ENCODE data around the gene LRRC4C.

DNA sequence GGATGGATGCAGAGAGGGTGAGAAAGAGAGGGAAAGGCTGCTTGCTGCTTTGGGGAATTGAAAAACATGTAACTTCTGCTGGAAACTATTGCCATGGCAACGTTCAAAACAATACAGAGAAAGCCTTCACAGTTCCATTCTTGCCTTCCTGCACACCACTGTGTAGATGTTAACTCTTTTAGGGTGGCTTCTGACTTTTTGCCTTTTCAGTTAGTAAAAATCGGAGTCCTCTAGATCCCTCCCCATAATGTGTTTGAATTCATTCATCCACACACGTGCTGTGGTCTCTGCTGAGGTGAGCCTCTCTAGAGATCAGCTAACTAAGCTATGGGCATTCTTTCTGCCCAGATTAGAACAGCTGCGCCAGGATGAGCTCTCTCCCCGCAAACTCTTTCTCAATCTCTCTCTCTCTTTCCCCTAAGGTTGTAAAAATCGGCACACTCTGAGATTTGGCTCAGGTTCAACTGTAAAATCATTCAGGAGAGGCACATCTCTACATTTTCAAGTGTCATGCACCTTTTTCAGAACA is 1178.3 kb downstream of the LRRC4C start:
- TF ChIP-seq POLR2AphosphoS5 (IDR thresholded peaks at IDR 0.05; ENCODE audit: low read depth, low read length), result no peak
- no peak for TF ChIP-seq POLR2A (IDR thresholded peaks at IDR 0.05; ENCODE audit: low read depth, low read length)

Data from GM12892 (cell line).